ACC112 (cell line): Measurements from ENCODE around the gene TRAPPC1.
A peak's percentile ranks its signal among the peaks of the same experiment; 100 is the strongest.

Experiments
- H2AFZ ChIP-seq: fragments of 200-600 bp; sonication (generic); one replicate; pipeline ENCODE4 v1.6.0; 2017; ENCODE audit warnings: antibody characterized with exemption, low read length; ENCODE audit not compliant: unreplicated experiment
- H3K27ac ChIP-seq: fragments of 200-600 bp; sonication (generic); 2 replicates; pipeline ENCODE4 v1.5.1; 2014; ENCODE audit warnings: low read depth, mild to moderate bottlenecking, antibody characterized with exemption, low read length, moderate library complexity
- H3K27me3 ChIP-seq: fragments of 200-600 bp; sonication (generic); 2 replicates; pipeline ENCODE4 v1.6.1; 2014; ENCODE audit warnings: mild to moderate bottlenecking, antibody characterized with exemption, low read length, moderate library complexity, mixed read lengths; ENCODE audit not compliant: insufficient read depth
- H3K36me3 ChIP-seq: fragments of 200-600 bp; sonication (generic); 2 replicates; pipeline ENCODE4 v1.6.1; 2016; ENCODE audit warnings: mild to moderate bottlenecking, antibody characterized with exemption, low read length, moderate library complexity, mixed read lengths; ENCODE audit not compliant: insufficient read depth
- H3K4me1 ChIP-seq: fragments of 200-600 bp; sonication (generic); one replicate; pipeline ENCODE4 v1.6.1; 2016; ENCODE audit warnings: low read length, mixed read lengths; ENCODE audit not compliant: insufficient read depth, unreplicated experiment, control insufficient read depth
- H3K4me3 ChIP-seq: fragments of 200-600 bp; sonication (generic); 2 replicates; pipeline ENCODE4 v1.5.1; 2014; ENCODE audit warnings: mild to moderate bottlenecking, low read depth, low read length
- H3K79me2 ChIP-seq: fragments of 200-600 bp; sonication (generic); one replicate; pipeline ENCODE4 v1.6.0; 2016; ENCODE audit warnings: low read length; ENCODE audit not compliant: control insufficient read depth, unreplicated experiment, insufficient read depth

TRAPPC1 gene, protein sequence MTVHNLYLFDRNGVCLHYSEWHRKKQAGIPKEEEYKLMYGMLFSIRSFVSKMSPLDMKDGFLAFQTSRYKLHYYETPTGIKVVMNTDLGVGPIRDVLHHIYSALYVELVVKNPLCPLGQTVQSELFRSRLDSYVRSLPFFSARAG

GRCh38 chr17:7931709-7932482, at the start of gene TRAPPC1, which contains the start of gene CNTROB:
TRAPPC1 (minus strand) TSS chr17:7931946; CDS start chr17:7931829, 117 bp downstream.
CNTROB (plus strand) TSS chr17:7932206; CDS start chr17:7933080, 874 bp downstream.
- H3K27ac ChIP-seq, result peak within 1 kb of the TSS; percentile 70
- peak within 1 kb of the TSS; percentile 99 for H3K4me3 ChIP-seq
- H3K36me3 ChIP-seq, result peaks cover 19% of the 10 kb centered on the region
- H3K79me2 ChIP-seq, result peaks cover 49% of the 10 kb centered on the region
- peaks cover 26% of the 10 kb centered on the region for H3K4me1 ChIP-seq
- peak within 1 kb of the TSS; percentile 97 for H2AFZ ChIP-seq
- H3K27me3 ChIP-seq, result no peaks in the 10 kb centered on the region

GRCh38 chr17:7977805-7978204, 46.1 kb upstream of the TRAPPC1 start:
- Histone ChIP-seq H3K27me3 (no peaks in the 10 kb centered on the region), H3K4me3 (no peak overlapping the region), H2AFZ (no peak overlapping the region), H3K36me3 (no peaks in the 10 kb centered on the region), H3K79me2 (no peaks in the 10 kb centered on the region), H3K27ac (no peak overlapping the region), H3K4me1 (peaks cover 7% of the 10 kb centered on the region)

- Histone ChIP-seq H3K36me3 (no peaks in the 10 kb centered on the region), H3K27ac (no peak overlapping the region), H2AFZ (no peak overlapping the region), H3K4me3 (no peak overlapping the region), H3K4me1 (peaks cover 7% of the 10 kb centered on the region), H3K79me2 (no peaks in the 10 kb centered on the region), H3K27me3 (no peaks in the 10 kb centered on the region)
Measured at GRCh38 chr17:7977039-7977438, 45.3 kb upstream of the TRAPPC1 start.

- Histone ChIP-seq H3K4me3 (no peak overlapping the region), H3K27me3 (no peaks in the 10 kb centered on the region), H3K36me3 (no peaks in the 10 kb centered on the region), H3K27ac (no peak overlapping the region), H3K79me2 (no peaks in the 10 kb centered on the region), H2AFZ (no peak overlapping the region), H3K4me1 (no peaks in the 10 kb centered on the region)
Measured at GRCh38 chr17:7974638-7975131, 42.9 kb upstream of the TRAPPC1 start.

DNA sequence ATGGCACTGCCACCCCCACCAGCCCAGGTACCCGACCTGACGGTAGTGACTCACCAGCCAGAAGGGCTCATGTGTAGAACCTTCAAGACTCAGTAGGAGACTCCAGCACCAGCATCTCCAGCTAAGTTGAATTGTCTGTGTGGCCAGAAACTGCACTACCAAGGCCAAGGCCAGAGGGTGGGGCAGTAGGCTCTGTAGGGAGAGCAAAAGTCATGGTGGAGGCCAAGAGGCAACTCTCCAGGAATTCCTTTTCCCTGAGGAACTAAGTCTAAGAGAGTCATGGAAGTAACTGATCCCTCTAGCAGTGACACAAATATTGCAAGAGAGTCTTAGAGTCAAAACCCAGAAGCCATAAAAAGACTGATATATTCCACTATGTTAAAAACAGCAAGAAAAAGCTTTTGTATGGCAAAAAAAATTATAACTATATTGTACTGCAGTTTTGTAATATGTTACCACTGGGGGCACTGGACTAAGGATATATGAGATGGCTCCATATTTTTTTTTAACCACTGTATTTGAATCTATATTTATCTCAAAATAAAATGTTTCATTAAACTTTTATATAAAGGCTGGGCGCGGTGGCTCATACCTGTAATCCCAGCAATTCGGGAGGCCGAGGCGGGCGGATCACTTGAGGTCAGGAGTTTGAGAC, 40.5 kb upstream of the TRAPPC1 start:
- Histone ChIP-seq H3K36me3 (no peaks in the 10 kb centered on the region), H3K4me3 (no peak overlapping the region), H3K27me3 (no peaks in the 10 kb centered on the region), H3K79me2 (no peaks in the 10 kb centered on the region), H3K4me1 (no peaks in the 10 kb centered on the region), H3K27ac (no peak overlapping the region), H2AFZ (no peak overlapping the region)

DNA sequence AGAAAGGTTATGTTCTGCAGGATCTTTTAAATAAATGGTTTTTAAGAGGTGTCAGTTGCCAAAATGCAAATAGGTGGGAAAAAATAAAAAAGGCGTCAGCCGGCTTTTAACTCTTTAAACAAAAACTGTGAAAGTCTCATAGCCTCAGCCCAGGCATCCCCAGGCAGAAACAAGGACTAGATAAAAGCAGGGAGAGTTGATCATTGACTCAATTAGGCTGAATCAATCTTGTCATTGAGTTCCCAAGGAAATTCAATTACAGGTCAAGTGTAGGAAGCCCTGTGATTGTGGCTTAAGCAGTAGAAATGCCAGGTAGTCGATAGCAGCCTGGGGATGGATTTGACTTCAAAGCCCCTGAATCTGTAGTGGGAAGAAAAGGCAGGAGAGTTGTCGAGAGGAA, 39.9 kb upstream of the TRAPPC1 start:
- H3K27ac ChIP-seq, result no peak overlapping the region
- no peak overlapping the region for H3K4me3 ChIP-seq
- no peak overlapping the region for H2AFZ ChIP-seq
- H3K79me2 ChIP-seq, result no peaks in the 10 kb centered on the region
- no peaks in the 10 kb centered on the region for H3K4me1 ChIP-seq
- H3K36me3 ChIP-seq, result no peaks in the 10 kb centered on the region
- no peaks in the 10 kb centered on the region for H3K27me3 ChIP-seq

DNA sequence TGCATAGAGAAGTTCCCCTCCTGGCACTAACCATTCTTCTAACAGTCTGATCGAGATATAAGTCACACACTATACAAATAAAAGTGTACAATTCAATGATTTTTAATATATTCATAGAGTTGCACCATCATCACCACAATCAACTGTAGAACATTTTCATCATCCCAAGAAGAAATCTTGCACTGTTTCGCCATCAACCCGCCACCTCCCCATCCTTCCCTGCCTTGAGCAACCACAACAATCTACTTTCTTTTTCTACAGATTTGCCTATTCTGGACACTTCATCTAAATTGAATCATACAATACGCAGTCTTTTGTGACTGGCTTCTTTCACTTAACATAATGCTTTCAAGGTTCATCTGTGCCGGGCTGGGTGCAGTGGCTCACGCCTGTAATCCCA, 37.7 kb upstream of the TRAPPC1 start:
- H3K27ac ChIP-seq, result no peak overlapping the region
- no peaks in the 10 kb centered on the region for H3K36me3 ChIP-seq
- H2AFZ ChIP-seq, result no peak overlapping the region
- no peaks in the 10 kb centered on the region for H3K27me3 ChIP-seq
- no peaks in the 10 kb centered on the region for H3K4me1 ChIP-seq
- no peaks in the 10 kb centered on the region for H3K79me2 ChIP-seq
- no peak overlapping the region for H3K4me3 ChIP-seq

GRCh38 chr17:7967751-7968150, 36.0 kb upstream of the TRAPPC1 start:
- H3K36me3 ChIP-seq, result no peaks in the 10 kb centered on the region
- H3K4me3 ChIP-seq, result no peak overlapping the region
- no peaks in the 10 kb centered on the region for H3K27me3 ChIP-seq
- no peak overlapping the region for H2AFZ ChIP-seq
- H3K27ac ChIP-seq, result no peak overlapping the region
- H3K79me2 ChIP-seq, result no peaks in the 10 kb centered on the region
- no peaks in the 10 kb centered on the region for H3K4me1 ChIP-seq

DNA sequence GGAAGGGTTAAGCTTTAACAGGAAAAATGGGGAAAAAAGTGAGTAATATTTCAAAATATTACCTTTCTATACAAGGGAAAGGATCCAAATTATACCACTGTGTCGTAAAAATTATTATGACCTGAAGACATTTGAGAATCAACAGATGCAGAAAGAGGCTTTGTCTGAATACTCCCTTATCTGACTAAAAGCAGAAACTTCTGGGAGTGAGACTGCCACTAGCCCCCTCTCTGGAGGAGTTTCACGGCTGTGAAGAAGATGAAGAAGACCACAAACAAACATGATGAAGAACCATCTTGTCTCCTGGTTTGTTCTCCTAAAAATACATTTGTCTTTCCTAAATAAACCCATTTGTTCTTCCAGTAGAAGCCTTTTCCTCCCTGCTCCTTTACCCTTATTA, 29.7 kb upstream of the TRAPPC1 start:
- Histone ChIP-seq H3K27ac (no peak overlapping the region), H3K79me2 (no peaks in the 10 kb centered on the region), H3K36me3 (no peaks in the 10 kb centered on the region), H2AFZ (no peak overlapping the region), H3K4me1 (no peaks in the 10 kb centered on the region), H3K27me3 (no peaks in the 10 kb centered on the region), H3K4me3 (no peak overlapping the region)

GRCh38 chr17:7959503-7960253, 27.9 kb upstream of the TRAPPC1 start:
- Histone ChIP-seq H2AFZ (no peak overlapping the region), H3K36me3 (no peaks in the 10 kb centered on the region), H3K4me1 (no peaks in the 10 kb centered on the region), H3K79me2 (no peaks in the 10 kb centered on the region), H3K27ac (no peak overlapping the region), H3K4me3 (no peak overlapping the region), H3K27me3 (no peaks in the 10 kb centered on the region)
